NCI-H1930 (cell line): ENCODE measurements around the gene OVAAL.

ENCODE experiments used
- DNase-seq, 2 experiments: peaks; one replicate each; lab custom pipeline; 2025; lab: John Stamatoyannopoulos, UW

The OVAAL gene

GRCh38 chr1:180571060-180571831 is 12.5 kb downstream of the OVAAL start:
- DNase-seq, result no peak

GRCh38 chr1:180571832-180572636 is 13.3 kb downstream of the OVAAL start:
- no peak for DNase-seq

GRCh38 chr1:180572760-180573159 is 14.0 kb downstream of the OVAAL start:
- DNase-seq, result no peak

- DNase-seq, result no peak
These were observed 15.4 kb downstream of the OVAAL start for GRCh38 chr1:180574031-180574713.

- no peak for DNase-seq
These were observed 18.6 kb downstream of the OVAAL start for GRCh38 chr1:180577361-180577760.

GRCh38 chr1:180579961-180580611 is 21.3 kb downstream of the OVAAL start:
- DNase-seq, result no peak

- no peak for DNase-seq
These were observed 22.9 kb downstream of the OVAAL start for GRCh38 chr1:180581635-180582039.

- DNase-seq, result no peak
These were observed 26.1 kb downstream of the OVAAL start for GRCh38 chr1:180584869-180585268.

GRCh38 chr1:180585994-180586359 is 27.2 kb downstream of the OVAAL start:
- DNase-seq, result no peak

- DNase-seq, result no peak
These were observed 27.9 kb downstream of the OVAAL start for GRCh38 chr1:180586671-180587155.

GRCh38 chr1:180588121-180588520 is 29.4 kb downstream of the OVAAL start:
- no peak for DNase-seq

- no peak for DNase-seq
These were observed 32.1 kb downstream of the OVAAL start for GRCh38 chr1:180590889-180591288.

- no peak for DNase-seq
These were observed 34.6 kb downstream of the OVAAL start for GRCh38 chr1:180593382-180593781.

- DNase-seq, result no peak
These were observed 36.0 kb downstream of the OVAAL start for GRCh38 chr1:180594723-180595122.

GRCh38 chr1:180595966-180596365 is 37.2 kb downstream of the OVAAL start:
- no peak for DNase-seq

- no peak for DNase-seq
These were observed 38.8 kb downstream of the OVAAL start for GRCh38 chr1:180597520-180597919.

GRCh38 chr1:180598333-180598974 is 39.7 kb downstream of the OVAAL start:
- DNase-seq, result no peak

- no peak for DNase-seq
These were observed 41.6 kb downstream of the OVAAL start for GRCh38 chr1:180600343-180600742.

- DNase-seq, result no peak
These were observed 42.7 kb downstream of the OVAAL start for GRCh38 chr1:180601512-180601911.

- no peak for DNase-seq
These were observed 44.6 kb downstream of the OVAAL start for GRCh38 chr1:180603223-180603849.

GRCh38 chr1:180603850-180604226 is 45.1 kb downstream of the OVAAL start:
- no peak for DNase-seq
